ENCODE data around the gene METTL26.

GRCh38 chr16:645852-646678, 10.0 kb upstream of the METTL26 start:
- no peak for TF ChIP-seq EZH2phosphoT487 (IDR thresholded peaks at IDR 0.05; ENCODE audit: insufficient read depth, low read depth)
- no peak for TF ChIP-seq EZH2 (IDR thresholded peaks at IDR 0.05; ENCODE audit: insufficient read depth, poor library complexity, severe bottlenecking)

All from GM23248 (cell line).